Osteoblast (primary cell): Measurements from ENCODE around the gene PNMA1. TPM values are rescaled to one million over a fixed set of nuclear protein-coding genes. Genes with fewer than 3 reads are reported as not detected.
A peak's percentile ranks its signal among the peaks of the same experiment; 100 is the strongest.

Experiments used
- DNase-seq: peaks from one replicate; pipeline ENCODE4 v3.0.0; 2011; ENCODE audit warnings: low spot score, mixed read lengths; ENCODE audit not compliant: insufficient read length; ENCODE audit errors: missing footprints
- H2AFZ ChIP-seq: 2 replicates; pipeline ENCODE4 v1.6.0; 2011; ENCODE audit warnings: mild to moderate bottlenecking, low read length
- H3K27ac ChIP-seq: 2 replicates; pipeline ENCODE4 v1.5.1; 2011; ENCODE audit warnings: mild to moderate bottlenecking, low read depth, low read length, moderate library complexity
- H3K27me3 ChIP-seq: 2 replicates; pipeline ENCODE4 v1.6.0; 2012; ENCODE audit warnings: mild to moderate bottlenecking, control low read depth, inconsistent platforms, low read length, moderate library complexity; ENCODE audit not compliant: insufficient read depth
- H3K36me3 ChIP-seq: 2 replicates; pipeline ENCODE4 v1.5.1; 2011; ENCODE audit warnings: mild to moderate bottlenecking, low read length, control low read depth, moderate library complexity; ENCODE audit not compliant: insufficient read depth
- H3K4me1 ChIP-seq: 2 replicates; pipeline ENCODE4 v1.5.1; 2011; ENCODE audit warnings: mild to moderate bottlenecking, low read length, control low read depth, moderate library complexity; ENCODE audit not compliant: insufficient read depth
- H3K4me2 ChIP-seq: 2 replicates; pipeline ENCODE4 v1.6.0; 2011; ENCODE audit warnings: mild to moderate bottlenecking, low read length; ENCODE audit not compliant: insufficient read depth
- H3K4me3 ChIP-seq: fragments of 200-600 bp; sonication (generic); 3 replicates; pipeline ENCODE4 v1.5.1; 2012; ENCODE audit warnings: mild to moderate bottlenecking, low read length, inconsistent platforms; ENCODE audit not compliant: insufficient read depth
- H3K79me2 ChIP-seq: 2 replicates; pipeline ENCODE4 v1.6.0; 2012; ENCODE audit warnings: mild to moderate bottlenecking, low read length, control low read depth, inconsistent platforms; ENCODE audit not compliant: insufficient read depth
- H3K9me3 ChIP-seq: 2 replicates; pipeline ENCODE4 v1.5.1; 2011; ENCODE audit warnings: low read depth, low read length, control low read depth
- H4K20me1 ChIP-seq: 2 replicates; pipeline ENCODE4 v1.6.0; 2012; ENCODE audit warnings: mild to moderate bottlenecking, low read length, control low read depth; ENCODE audit not compliant: insufficient read depth
- total RNA-seq: library from RNA; depleted of rRNA; stranded (reverse); fragments of >200 nt; gene quantifications from 2 replicates; pipeline ENCODE4 v1.2.3, GENCODE V29; 2012
- TF ChIP-seq, protein P1 (sequence below): IDR thresholded peaks from 2 replicates; pipeline ENCODE4 v1.5.1; 2011; ENCODE audit warnings: mild to moderate bottlenecking, low read depth, low read length, moderate library complexity; ENCODE audit errors: extremely low read depth

PNMA1 gene
- total RNA-seq, 1 donor = 40.2 TPM

DNA sequence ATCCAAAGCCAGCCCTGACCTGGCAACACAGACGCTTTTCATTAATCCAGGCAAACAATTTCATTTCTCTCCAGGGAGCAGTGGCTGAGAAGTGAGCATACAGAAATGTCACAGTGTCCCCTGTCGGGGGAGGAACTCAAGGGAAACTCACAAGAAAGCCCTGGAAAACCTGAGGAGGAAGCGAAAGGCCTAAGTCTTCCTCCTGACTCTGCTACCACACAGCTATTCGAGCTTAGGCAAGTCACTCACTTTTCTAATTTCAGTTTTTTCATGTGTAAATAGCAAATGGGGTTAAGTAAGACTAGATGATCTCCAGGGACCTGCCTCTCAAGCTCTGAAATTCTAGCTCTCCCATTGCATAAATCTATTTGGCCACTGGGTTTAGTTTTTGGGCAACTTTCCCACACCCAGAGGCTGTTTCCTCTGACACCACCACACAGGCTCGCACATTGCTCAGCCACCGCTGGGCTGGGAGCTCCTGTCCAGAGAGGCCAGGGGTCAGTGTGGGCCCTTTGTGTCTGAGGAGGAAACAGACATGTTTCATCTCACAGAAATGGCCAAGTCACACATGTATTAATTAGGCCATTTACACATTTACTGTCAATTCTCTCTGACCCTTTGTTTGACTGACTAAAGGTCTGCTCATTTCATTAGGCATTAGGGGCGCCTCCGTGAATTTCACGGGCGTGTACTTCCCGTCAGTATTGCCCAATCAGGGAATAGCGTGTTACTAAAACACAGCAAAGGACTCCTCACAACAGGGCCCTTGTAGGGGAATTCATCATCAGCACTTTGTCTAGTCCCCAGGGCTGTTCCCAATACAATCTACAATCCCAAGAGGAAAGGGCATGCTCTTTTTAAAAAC is 9.8 kb upstream of the PNMA1 start:
- peaks cover 35% of the 10 kb centered on the region for H3K79me2 ChIP-seq
- peaks cover 10% of the 10 kb centered on the region for H4K20me1 ChIP-seq
- no peaks in the 10 kb centered on the region for H3K9me3 ChIP-seq
- H3K36me3 ChIP-seq = peaks cover 71% of the 10 kb centered on the region
- H3K4me2 ChIP-seq = peak overlapping the region; percentile 81
- peak overlapping the region; percentile 96 for H3K27ac ChIP-seq
- peaks cover 51% of the 10 kb centered on the region for H3K4me1 ChIP-seq
- TF ChIP-seq, protein P1, sequence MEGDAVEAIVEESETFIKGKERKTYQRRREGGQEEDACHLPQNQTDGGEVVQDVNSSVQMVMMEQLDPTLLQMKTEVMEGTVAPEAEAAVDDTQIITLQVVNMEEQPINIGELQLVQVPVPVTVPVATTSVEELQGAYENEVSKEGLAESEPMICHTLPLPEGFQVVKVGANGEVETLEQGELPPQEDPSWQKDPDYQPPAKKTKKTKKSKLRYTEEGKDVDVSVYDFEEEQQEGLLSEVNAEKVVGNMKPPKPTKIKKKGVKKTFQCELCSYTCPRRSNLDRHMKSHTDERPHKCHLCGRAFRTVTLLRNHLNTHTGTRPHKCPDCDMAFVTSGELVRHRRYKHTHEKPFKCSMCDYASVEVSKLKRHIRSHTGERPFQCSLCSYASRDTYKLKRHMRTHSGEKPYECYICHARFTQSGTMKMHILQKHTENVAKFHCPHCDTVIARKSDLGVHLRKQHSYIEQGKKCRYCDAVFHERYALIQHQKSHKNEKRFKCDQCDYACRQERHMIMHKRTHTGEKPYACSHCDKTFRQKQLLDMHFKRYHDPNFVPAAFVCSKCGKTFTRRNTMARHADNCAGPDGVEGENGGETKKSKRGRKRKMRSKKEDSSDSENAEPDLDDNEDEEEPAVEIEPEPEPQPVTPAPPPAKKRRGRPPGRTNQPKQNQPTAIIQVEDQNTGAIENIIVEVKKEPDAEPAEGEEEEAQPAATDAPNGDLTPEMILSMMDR = no peak
- H2AFZ ChIP-seq = no peak overlapping the region
- no peaks in the 10 kb centered on the region for H3K27me3 ChIP-seq
- peak; percentile 98 for DNase-seq
- peak overlapping the region; percentile 54 for H3K4me3 ChIP-seq

- peaks cover 31% of the 10 kb centered on the region for H3K79me2 ChIP-seq
- H2AFZ ChIP-seq = no peak overlapping the region
- peak; percentile 96 for DNase-seq
- no peaks in the 10 kb centered on the region for H3K27me3 ChIP-seq
- H4K20me1 ChIP-seq = peaks cover 3% of the 10 kb centered on the region
- peak overlapping the region; percentile 81 for H3K4me2 ChIP-seq
- no peaks in the 10 kb centered on the region for H3K9me3 ChIP-seq
- peak overlapping the region; percentile 54 for H3K4me3 ChIP-seq
- peak overlapping the region; percentile 96 for H3K27ac ChIP-seq
- peaks cover 73% of the 10 kb centered on the region for H3K36me3 ChIP-seq
- TF ChIP-seq, protein P1 = no peak
- H3K4me1 ChIP-seq = peaks cover 45% of the 10 kb centered on the region
These were observed 9.2 kb upstream of the PNMA1 start for GRCh38 chr14:73723406-73723796.

- peak; percentile 25 for DNase-seq
- H2AFZ ChIP-seq = no peak overlapping the region
- H4K20me1 ChIP-seq = peaks cover 4% of the 10 kb centered on the region
- H3K27me3 ChIP-seq = no peaks in the 10 kb centered on the region
- no peak overlapping the region for H3K4me2 ChIP-seq
- H3K36me3 ChIP-seq = peaks cover 77% of the 10 kb centered on the region
- H3K79me2 ChIP-seq = peaks cover 24% of the 10 kb centered on the region
- no peak overlapping the region for H3K4me3 ChIP-seq
- peaks cover 44% of the 10 kb centered on the region for H3K4me1 ChIP-seq
- peak overlapping the region; percentile 96 for H3K27ac ChIP-seq
- H3K9me3 ChIP-seq = no peaks in the 10 kb centered on the region
- TF ChIP-seq, protein P1 = no peak
These were observed 8.4 kb upstream of the PNMA1 start for GRCh38 chr14:73722581-73722980.

DNA sequence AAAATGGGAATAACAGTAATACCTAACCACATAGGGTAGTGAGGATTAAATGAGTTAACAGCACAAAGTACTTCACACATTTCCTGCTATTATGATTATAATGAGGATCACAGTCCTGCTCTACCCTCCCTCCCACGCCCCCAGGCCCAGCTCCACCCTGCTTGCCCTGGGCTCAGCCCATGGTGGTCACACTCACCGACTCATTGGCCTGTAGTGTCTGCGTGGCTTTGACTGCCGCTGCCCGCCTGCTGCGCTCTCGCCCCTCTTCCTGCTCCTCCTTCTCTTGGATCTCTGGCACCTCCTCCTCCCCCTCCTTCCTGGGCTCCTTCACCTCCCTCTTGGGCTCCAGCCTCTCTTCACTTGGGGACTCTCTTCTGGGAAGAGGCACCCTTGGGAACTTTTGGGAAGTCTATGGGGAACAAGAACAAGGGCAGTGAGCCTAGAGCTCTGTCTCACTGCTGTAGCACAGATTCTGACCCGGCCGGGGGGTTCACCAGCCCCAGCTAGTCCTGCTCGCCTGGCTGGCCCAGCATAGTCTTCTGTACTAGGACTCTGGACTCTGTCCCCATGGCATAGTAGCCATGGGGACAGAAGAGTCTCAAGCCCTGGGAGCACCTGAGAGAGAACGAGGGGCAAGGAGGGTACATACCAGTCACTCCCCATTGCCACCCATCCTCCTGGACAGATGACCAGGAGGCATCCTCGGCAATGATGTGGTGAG is 7.1 kb upstream of the PNMA1 start:
- Histone ChIP-seq H3K4me1 (peaks cover 37% of the 10 kb centered on the region), H3K27ac (no peak overlapping the region), H2AFZ (no peak overlapping the region), H3K27me3 (no peaks in the 10 kb centered on the region), H4K20me1 (peaks cover 6% of the 10 kb centered on the region), H3K9me3 (no peaks in the 10 kb centered on the region), H3K79me2 (peaks cover 15% of the 10 kb centered on the region), H3K4me2 (no peak overlapping the region), H3K4me3 (no peak overlapping the region), H3K36me3 (peaks cover 75% of the 10 kb centered on the region)
- DNase-seq = peak; percentile 62
- TF ChIP-seq, protein P1 = no peak
